Measurements from ENCODE around the gene LDLRAD4.

GRCh38 chr18:13265008-13265910, 46.7 kb downstream of the LDLRAD4 start:
- TF ChIP-seq CTCF (IDR thresholded peaks at IDR 0.05) (no peak), SIN3A (IDR thresholded peaks at IDR 0.05; ENCODE audit: borderline replicate concordance, low read depth, low read length) (no peak), SMC3 (IDR thresholded peaks at IDR 0.05; ENCODE audit: low read depth, low read length) (no peak), REST (IDR thresholded peaks at IDR 0.05; ENCODE audit: low read depth, low read length) (no peak), ZBTB33 (IDR thresholded peaks at IDR 0.05; ENCODE audit: borderline replicate concordance, low read depth) (no peak), EP300 (IDR thresholded peaks at IDR 0.05; ENCODE audit: borderline replicate concordance in 1 of 2, low read depth in 1 of 2, low read length in 1 of 2) (no peak), POLR2AphosphoS5 (IDR thresholded peaks at IDR 0.05; ENCODE audit: low read depth, low read length) (no peak), RXRA (IDR thresholded peaks at IDR 0.05; ENCODE audit: borderline replicate concordance, low read depth) (no peak)

Measured in SK-N-SH (cell line).